SK-MEL-5 (cell line): ENCODE data around the gene UXS1. TPM values are rescaled to one million over a fixed set of nuclear protein-coding genes. Genes with fewer than 3 reads are reported as not detected.

Experiments
- DNase-seq: peaks from one replicate; pipeline ENCODE4 v3.0.0-alpha.2; 2016; ENCODE audit warnings: low read depth, low spot score
- in situ Hi-C: cut with HindIII; loops from 2 replicates; pipeline ENCODE4 v1.10.0; 2016; ENCODE audit warnings: low sequenced_read_pairs, high pct_unique_total_duplicates, low pct_unique_long_range_greater_than_20kb
- total RNA-seq: library from RNA; depleted of rRNA; stranded (reverse); fragments of >200 nt; shearing (Covaris generic); gene quantifications from 2 replicates; pipeline ENCODE4 v1.2.3, GENCODE V29; 2014

Gene UXS1
- total RNA-seq, 1 experiment from 2014 or later = 25.8 TPM

DNA sequence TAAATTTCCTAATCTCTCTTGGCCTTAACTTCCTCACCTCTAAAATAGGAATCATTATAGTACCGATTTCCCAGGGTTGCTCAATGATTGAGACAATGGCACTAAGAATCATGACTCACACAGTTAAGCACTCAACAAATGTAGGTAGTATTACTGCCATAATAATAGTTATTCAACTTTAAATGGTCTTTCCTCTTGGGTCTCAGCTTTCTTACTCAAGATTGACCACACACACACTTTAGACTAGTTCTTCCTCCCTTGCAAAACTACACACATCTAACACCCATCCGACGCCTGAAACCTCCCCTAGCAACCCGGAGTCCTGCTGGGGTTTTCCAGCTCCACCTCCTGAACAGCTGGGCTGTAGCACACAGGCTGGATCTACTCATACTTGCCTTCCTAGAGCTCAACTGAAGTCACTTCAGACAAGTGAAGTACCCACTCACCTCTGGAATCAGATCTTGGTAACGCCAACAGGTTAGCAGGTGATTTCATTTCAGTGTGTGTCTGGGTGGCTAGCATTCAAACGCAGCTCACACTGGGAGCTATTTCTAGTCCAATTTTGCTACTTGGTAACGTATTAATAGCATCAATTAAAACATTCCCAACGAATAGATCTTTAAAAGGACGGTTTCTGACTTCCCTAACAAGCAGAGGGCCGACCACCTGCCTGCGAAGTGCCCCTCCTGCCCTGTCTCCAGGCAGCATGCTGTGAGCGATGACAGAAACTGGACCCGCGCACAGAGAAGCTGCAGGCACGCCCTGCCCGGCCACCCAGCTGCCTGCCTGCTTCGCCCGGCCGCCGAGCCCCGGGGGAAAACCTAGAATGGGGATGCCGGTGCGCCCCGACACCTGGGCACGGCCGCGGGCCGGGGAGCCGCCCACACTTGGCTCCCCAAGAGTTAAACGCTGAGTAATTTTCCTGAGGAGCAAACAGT is 1.1 kb downstream of the UXS1 start:
- in situ Hi-C loops = no loop called here
- DNase-seq = peak; percentile 43

GRCh38 chr2:106191511-106192016 is 2.5 kb downstream of the UXS1 start:
- in situ Hi-C loops = no loop called here
- no peak for DNase-seq

GRCh38 chr2:106189764-106190468 is 4.2 kb downstream of the UXS1 start:
- in situ Hi-C loops = no loop called here

DNA sequence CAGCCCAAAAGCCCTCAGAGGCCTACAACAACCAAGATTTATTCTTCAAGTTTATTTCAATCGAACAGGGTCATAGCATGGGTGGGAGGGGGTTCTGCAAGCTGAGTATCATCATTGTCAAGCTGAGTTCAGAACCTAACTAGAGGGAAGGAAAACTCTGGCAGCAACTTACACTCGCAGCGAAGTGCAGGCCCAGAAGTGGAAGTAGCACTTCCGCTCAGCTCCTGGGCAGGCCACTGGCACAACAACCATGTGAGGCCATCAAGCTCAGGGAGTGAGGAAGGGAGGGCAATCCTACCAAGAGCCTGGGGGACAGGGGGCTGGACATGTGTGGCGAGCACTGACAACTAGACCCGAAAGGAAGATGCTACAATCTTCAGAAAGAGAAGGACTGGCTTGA is 4.8 kb downstream of the UXS1 start:
- DNase-seq = no peak
- in situ Hi-C loops = no loop called here

More at GRCh38 chr2:106189764-106190468, 4.2 kb downstream of the UXS1 start:
- DNase-seq = no peak

- in situ Hi-C loops = no loop called here
Measured at GRCh38 chr2:106187273-106187891, 6.7 kb downstream of the UXS1 start.

DNA sequence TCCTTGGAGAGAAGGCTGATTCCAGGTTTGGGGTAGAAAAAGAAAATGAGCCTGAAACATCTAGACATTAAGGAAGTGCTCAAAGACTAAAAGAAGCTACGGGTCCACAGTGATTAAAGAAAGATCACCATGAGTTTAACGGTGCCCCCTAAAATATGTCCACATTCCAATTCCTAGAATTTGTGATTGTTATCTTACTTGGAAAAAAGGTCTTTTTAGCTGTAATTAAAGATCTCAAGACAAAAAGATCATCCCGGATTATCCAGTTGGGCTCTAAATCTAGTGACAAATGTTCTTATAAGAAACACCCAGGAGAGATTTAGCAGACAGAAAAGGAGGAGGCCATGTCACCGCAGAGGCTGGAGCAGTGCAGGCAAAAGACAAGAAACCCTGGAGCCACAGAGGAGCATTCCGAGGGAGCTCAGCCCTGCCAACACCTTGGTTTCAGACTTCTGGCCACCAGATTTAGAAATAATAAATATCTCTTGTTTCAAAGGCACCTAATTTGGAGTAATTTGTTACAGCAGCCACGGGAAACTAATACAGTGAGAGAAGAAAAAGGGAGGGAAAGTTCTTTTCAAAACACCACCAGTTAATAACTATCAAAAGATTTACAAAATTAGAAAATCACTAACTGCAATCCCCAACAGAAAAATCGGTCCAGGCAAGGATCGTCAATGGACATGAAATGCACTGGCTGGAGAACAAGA is 8.5 kb downstream of the UXS1 start:
- in situ Hi-C loops = no loop called here
- no peak for DNase-seq

More at GRCh38 chr2:106187273-106187891, 6.7 kb downstream of the UXS1 start:
- no peak for DNase-seq

GRCh38 chr2:106184857-106185256 is 9.2 kb downstream of the UXS1 start:
- no peak for DNase-seq
- in situ Hi-C loops = no loop called here

DNA sequence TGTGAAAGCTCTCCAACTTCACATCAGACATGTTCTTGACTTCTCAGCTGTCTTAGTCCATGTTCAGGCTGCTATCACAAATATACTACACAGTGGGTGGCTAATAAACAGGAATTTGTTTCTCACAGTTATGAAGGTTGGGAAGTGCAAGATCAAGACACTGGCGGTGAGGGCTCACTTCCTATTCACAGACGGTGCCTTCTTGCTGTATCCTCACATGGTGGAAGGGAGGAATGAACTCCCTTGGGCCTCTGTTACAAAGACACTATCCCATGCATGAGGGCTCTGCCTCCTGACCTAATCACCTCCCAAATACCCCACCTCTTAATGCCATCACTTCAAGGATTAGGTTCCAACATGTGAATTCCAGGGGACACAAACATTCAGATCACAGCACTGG is 9.7 kb downstream of the UXS1 start:
- in situ Hi-C loops = no loop called here
- DNase-seq = no peak

- no peak for DNase-seq
- in situ Hi-C loops = no loop called here
Measured at GRCh38 chr2:106183101-106183696, 10.9 kb downstream of the UXS1 start.

- in situ Hi-C loops = no loop called here
- DNase-seq = no peak
Measured at GRCh38 chr2:106181064-106181463, 13.0 kb downstream of the UXS1 start.

GRCh38 chr2:106180602-106181001 is 13.5 kb downstream of the UXS1 start:
- in situ Hi-C loops = no loop called here
- no peak for DNase-seq

- in situ Hi-C loops = no loop called here
- DNase-seq = no peak
Measured at GRCh38 chr2:106178716-106179115, 15.4 kb downstream of the UXS1 start.

GRCh38 chr2:106177581-106177980 is 16.5 kb downstream of the UXS1 start:
- no peak for DNase-seq
- in situ Hi-C loops = no loop called here

- in situ Hi-C loops = no loop called here
- DNase-seq = no peak
Measured at GRCh38 chr2:106176446-106177099, 17.5 kb downstream of the UXS1 start.

GRCh38 chr2:106175086-106175850 is 18.8 kb downstream of the UXS1 start:
- no peak for DNase-seq
- in situ Hi-C loops = no loop called here

DNA sequence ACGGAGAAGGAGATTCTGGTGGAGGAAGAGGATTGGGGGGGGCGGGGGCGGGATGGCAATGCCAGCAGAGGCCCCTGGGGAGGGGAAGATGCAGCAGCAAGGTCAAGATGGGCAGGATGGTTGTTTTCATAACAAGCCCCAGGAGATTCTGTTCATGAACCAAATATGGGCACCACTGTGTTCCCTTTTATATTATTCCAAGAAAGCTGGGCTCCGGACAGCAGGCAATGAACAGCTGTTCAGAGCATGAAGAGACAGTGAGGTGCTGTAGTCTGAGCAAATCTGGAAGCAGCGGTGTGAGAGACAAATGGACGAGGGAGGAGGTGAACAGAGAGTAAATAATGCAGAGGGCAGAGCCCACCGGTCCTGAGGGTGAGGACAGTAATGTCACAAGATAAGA is 20.0 kb downstream of the UXS1 start:
- in situ Hi-C loops = no loop called here

More for the DNA sequence above, 20.0 kb downstream of the UXS1 start:
- no peak for DNase-seq
